ENCODE results near the gene STAMBPL1. TPM values are rescaled to one million over a fixed set of nuclear protein-coding genes. Genes with fewer than 3 reads are reported as not detected.

The STAMBPL1 gene
- total RNA-seq, 1 donor from 2014 or later = 37.5 TPM

DNA sequence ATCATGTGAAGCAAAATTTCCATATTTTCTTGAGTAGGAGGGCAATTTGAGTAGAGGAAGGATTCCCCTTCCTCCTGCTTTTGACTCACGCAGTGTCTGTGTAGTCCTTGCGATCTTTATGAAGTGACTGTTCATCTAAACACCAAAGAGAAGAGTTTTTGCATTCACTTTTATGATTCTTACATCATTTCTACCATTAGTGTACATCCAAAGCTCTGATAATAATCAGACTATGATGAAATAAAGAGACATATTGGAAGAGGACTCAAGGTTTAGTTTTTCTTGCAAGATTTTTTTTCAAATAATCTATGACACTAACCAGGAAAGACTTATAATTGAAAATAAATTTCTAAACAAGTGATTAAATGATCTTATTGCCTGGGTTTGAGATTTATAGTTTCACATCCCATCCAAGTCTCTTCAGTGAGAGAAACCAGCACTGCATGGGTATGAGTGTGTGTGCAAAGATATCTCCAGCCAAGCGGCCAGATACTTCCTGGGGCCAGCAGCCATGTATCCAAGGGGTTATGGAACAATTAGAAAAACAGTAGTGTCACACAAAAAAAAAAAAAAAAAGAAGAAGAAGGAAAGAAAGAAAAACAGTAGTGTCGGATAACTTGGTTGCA lies 74.5 kb downstream of the STAMBPL1 start:
- H3K36me3 Mint-ChIP-seq (ENCODE audit: low read depth) = no peaks in the 10 kb centered on the region
- no peak overlapping the region for H3K27ac Mint-ChIP-seq
- DNase-seq (ENCODE audit: low spot score) = no peak
- no peaks in the 10 kb centered on the region for H3K9me3 Mint-ChIP-seq
- no peak overlapping the region for H3K4me3 Mint-ChIP-seq
- peaks cover 3% of the 10 kb centered on the region for H3K27me3 Mint-ChIP-seq (ENCODE audit: insufficient read depth)
- intact Hi-C loops (cut with micrococcal nuclease) = no loop called here
- H3K4me1 Mint-ChIP-seq (ENCODE audit: low read depth) = no peaks in the 10 kb centered on the region

GRCh38 chr10:88957381-88957780 lies 77.3 kb downstream of the STAMBPL1 start:
- Mint-ChIP-seq H3K9me3 (no peaks in the 10 kb centered on the region), H3K27me3 (ENCODE audit: insufficient read depth) (peaks cover 12% of the 10 kb centered on the region), H3K27ac (no peak overlapping the region), H3K4me3 (no peak overlapping the region), H3K36me3 (ENCODE audit: low read depth) (no peaks in the 10 kb centered on the region), H3K4me1 (ENCODE audit: low read depth) (peaks cover 19% of the 10 kb centered on the region)
- intact Hi-C loops (cut with micrococcal nuclease) = no loop called here
- no peak for DNase-seq (ENCODE audit: low spot score)

- Mint-ChIP-seq H3K27me3 (ENCODE audit: insufficient read depth) (peaks cover 12% of the 10 kb centered on the region), H3K27ac (no peak overlapping the region), H3K36me3 (ENCODE audit: low read depth) (no peaks in the 10 kb centered on the region), H3K4me1 (ENCODE audit: low read depth) (peaks cover 24% of the 10 kb centered on the region), H3K9me3 (no peaks in the 10 kb centered on the region), H3K4me3 (no peak overlapping the region)
- intact Hi-C loops (cut with micrococcal nuclease) = no loop called here
- DNase-seq (ENCODE audit: low spot score) = no peak
Observed at GRCh38 chr10:88958721-88959120, 78.7 kb downstream of the STAMBPL1 start.

DNA sequence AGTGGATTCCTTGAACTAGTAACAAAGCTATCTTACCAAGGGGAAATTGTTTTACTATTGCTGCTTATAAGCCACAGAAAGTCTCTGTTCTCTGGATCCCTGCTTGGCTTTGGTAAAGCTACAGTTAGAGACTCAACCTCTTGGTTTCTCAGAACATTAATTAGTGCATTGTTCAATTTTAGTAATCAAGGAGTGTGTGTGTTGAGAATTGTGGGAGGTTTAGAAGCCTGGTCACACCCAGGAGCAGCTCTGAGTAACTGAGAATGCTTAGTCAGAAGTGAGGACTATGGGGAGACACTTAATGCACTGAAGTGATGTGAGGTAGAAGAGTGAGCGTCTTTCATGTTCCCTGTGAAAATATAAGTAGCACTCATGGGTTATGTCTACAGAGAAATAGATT lies 80.8 kb downstream of the STAMBPL1 start:
- H3K36me3 Mint-ChIP-seq (ENCODE audit: low read depth) = no peaks in the 10 kb centered on the region
- DNase-seq (ENCODE audit: low spot score) = no peak
- no peak overlapping the region for H3K27ac Mint-ChIP-seq
- H3K4me1 Mint-ChIP-seq (ENCODE audit: low read depth) = peaks cover 24% of the 10 kb centered on the region
- no peak overlapping the region for H3K4me3 Mint-ChIP-seq
- H3K27me3 Mint-ChIP-seq (ENCODE audit: insufficient read depth) = peaks cover 13% of the 10 kb centered on the region
- no peaks in the 10 kb centered on the region for H3K9me3 Mint-ChIP-seq
- intact Hi-C loops (cut with micrococcal nuclease) = loop anchor here (2.0 kb wide), 1 partner anchor 30 kb away; the partner anchor contains the start of gene FAS

- intact Hi-C loops (cut with micrococcal nuclease) = loop anchor here (2.0 kb wide), 1 partner anchor 30 kb away; the partner anchor contains the start of gene FAS
- H3K9me3 Mint-ChIP-seq = no peaks in the 10 kb centered on the region
- H3K27ac Mint-ChIP-seq = no peak overlapping the region
- DNase-seq (ENCODE audit: low spot score) = no peak
- no peak overlapping the region for H3K4me3 Mint-ChIP-seq
- no peaks in the 10 kb centered on the region for H3K36me3 Mint-ChIP-seq (ENCODE audit: low read depth)
- H3K4me1 Mint-ChIP-seq (ENCODE audit: low read depth) = peaks cover 24% of the 10 kb centered on the region
- peaks cover 13% of the 10 kb centered on the region for H3K27me3 Mint-ChIP-seq (ENCODE audit: insufficient read depth)
Observed at GRCh38 chr10:88961266-88961665, 81.2 kb downstream of the STAMBPL1 start.

- intact Hi-C loops (cut with micrococcal nuclease) = no loop called here
- Mint-ChIP-seq H3K27me3 (ENCODE audit: insufficient read depth) (peaks cover 13% of the 10 kb centered on the region), H3K9me3 (no peaks in the 10 kb centered on the region), H3K36me3 (ENCODE audit: low read depth) (no peaks in the 10 kb centered on the region), H3K4me1 (ENCODE audit: low read depth) (peaks cover 24% of the 10 kb centered on the region), H3K4me3 (no peak overlapping the region), H3K27ac (no peak overlapping the region)
- DNase-seq (ENCODE audit: low spot score) = no peak
Observed at GRCh38 chr10:88962336-88962735, 82.3 kb downstream of the STAMBPL1 start.

DNA sequence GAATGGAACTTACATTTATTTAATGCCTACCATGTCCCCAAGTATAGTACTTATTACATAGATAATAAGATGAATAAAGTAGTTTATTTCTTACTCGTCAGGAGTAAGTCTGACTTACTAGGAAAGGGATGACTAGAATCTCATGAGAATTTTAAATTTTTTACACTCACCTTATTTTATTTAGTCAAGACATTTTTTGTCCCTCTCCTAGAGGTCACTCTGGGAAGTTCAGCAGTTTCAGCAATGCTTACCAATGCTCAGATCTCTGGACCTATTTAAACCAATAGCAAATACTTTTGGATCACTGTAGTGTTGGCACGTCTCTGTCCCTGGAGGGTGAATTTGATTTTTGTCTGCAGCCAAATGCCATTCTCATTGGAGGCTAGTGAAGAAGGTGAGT lies 83.3 kb downstream of the STAMBPL1 start:
- Mint-ChIP-seq H3K4me1 (ENCODE audit: low read depth) (peaks cover 24% of the 10 kb centered on the region), H3K4me3 (no peak overlapping the region), H3K36me3 (ENCODE audit: low read depth) (no peaks in the 10 kb centered on the region), H3K9me3 (no peaks in the 10 kb centered on the region), H3K27me3 (ENCODE audit: insufficient read depth) (peaks cover 13% of the 10 kb centered on the region), H3K27ac (no peak overlapping the region)
- DNase-seq (ENCODE audit: low spot score) = no peak
- intact Hi-C loops (cut with micrococcal nuclease) = no loop called here

DNA sequence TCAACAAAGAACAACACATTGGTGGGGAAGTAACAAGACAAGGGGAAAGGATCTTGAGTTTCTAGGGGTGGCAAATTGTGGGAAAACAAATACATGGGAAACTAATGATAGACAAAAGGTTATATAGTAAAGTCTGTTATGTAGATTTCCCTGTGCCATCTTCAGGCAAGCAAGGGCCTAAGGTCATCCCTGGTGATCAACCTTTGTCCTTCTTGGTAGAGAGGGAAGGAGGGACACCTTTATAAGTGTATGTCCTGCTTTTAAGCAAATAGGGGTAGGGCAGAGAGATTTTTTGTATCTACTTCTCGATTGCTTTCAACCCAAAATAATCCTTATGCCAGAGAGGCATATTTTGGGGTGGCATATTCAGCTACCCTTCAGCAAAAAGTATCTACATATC lies 84.3 kb downstream of the STAMBPL1 start:
- no peak overlapping the region for H3K27ac Mint-ChIP-seq
- no peak for DNase-seq (ENCODE audit: low spot score)

GRCh38 chr10:88964869-88965415 lies 84.9 kb downstream of the STAMBPL1 start:
- no peak for DNase-seq (ENCODE audit: low spot score)
- Mint-ChIP-seq H3K27me3 (ENCODE audit: insufficient read depth) (peaks cover 12% of the 10 kb centered on the region), H3K36me3 (ENCODE audit: low read depth) (no peaks in the 10 kb centered on the region), H3K4me3 (no peak overlapping the region), H3K9me3 (no peaks in the 10 kb centered on the region), H3K4me1 (ENCODE audit: low read depth) (peaks cover 24% of the 10 kb centered on the region), H3K27ac (no peak overlapping the region)
- intact Hi-C loops (cut with micrococcal nuclease) = no loop called here

More for the DNA sequence above, 84.3 kb downstream of the STAMBPL1 start:
- H3K9me3 Mint-ChIP-seq = no peaks in the 10 kb centered on the region
- peaks cover 13% of the 10 kb centered on the region for H3K27me3 Mint-ChIP-seq (ENCODE audit: insufficient read depth)
- H3K36me3 Mint-ChIP-seq (ENCODE audit: low read depth) = no peaks in the 10 kb centered on the region
- intact Hi-C loops (cut with micrococcal nuclease) = no loop called here
- H3K4me3 Mint-ChIP-seq = no peak overlapping the region
- peaks cover 24% of the 10 kb centered on the region for H3K4me1 Mint-ChIP-seq (ENCODE audit: low read depth)

- Mint-ChIP-seq H3K4me3 (no peak overlapping the region), H3K27ac (no peak overlapping the region), H3K9me3 (no peaks in the 10 kb centered on the region)
Observed at GRCh38 chr10:88966797-88967196, 86.8 kb downstream of the STAMBPL1 start.

DNA sequence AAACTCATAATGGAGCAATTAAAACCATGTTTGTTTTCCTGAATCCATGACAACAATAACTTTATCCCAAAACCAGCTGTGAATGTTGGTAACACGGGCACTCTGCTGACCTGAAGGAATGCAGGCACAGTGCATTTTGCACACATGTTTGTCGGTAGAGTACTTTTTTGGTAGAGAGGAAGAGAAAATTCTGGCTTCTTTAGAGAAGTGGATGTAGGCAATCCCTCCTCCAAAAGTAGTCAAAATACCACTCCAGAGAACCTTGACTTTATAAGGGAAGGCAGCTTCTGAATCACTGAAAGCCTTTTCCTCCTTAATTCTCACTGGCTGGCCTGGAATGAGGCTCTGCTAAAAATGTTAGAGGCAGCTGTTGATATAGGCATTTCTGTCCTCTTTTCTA lies 88.3 kb downstream of the STAMBPL1 start:
- intact Hi-C loops (cut with micrococcal nuclease) = no loop called here
- H3K36me3 Mint-ChIP-seq (ENCODE audit: low read depth) = no peaks in the 10 kb centered on the region
- H3K27ac Mint-ChIP-seq = no peak overlapping the region
- H3K4me3 Mint-ChIP-seq = no peak overlapping the region
- DNase-seq (ENCODE audit: low spot score) = no peak
- H3K4me1 Mint-ChIP-seq (ENCODE audit: low read depth) = no peaks in the 10 kb centered on the region
- peaks cover 9% of the 10 kb centered on the region for H3K27me3 Mint-ChIP-seq (ENCODE audit: insufficient read depth)
- H3K9me3 Mint-ChIP-seq = no peaks in the 10 kb centered on the region

More at GRCh38 chr10:88966797-88967196, 86.8 kb downstream of the STAMBPL1 start:
- Mint-ChIP-seq H3K4me1 (ENCODE audit: low read depth) (peaks cover 11% of the 10 kb centered on the region), H3K27me3 (ENCODE audit: insufficient read depth) (peaks cover 8% of the 10 kb centered on the region), H3K36me3 (ENCODE audit: low read depth) (no peaks in the 10 kb centered on the region)
- intact Hi-C loops (cut with micrococcal nuclease) = no loop called here
- DNase-seq (ENCODE audit: low spot score) = no peak

DNA sequence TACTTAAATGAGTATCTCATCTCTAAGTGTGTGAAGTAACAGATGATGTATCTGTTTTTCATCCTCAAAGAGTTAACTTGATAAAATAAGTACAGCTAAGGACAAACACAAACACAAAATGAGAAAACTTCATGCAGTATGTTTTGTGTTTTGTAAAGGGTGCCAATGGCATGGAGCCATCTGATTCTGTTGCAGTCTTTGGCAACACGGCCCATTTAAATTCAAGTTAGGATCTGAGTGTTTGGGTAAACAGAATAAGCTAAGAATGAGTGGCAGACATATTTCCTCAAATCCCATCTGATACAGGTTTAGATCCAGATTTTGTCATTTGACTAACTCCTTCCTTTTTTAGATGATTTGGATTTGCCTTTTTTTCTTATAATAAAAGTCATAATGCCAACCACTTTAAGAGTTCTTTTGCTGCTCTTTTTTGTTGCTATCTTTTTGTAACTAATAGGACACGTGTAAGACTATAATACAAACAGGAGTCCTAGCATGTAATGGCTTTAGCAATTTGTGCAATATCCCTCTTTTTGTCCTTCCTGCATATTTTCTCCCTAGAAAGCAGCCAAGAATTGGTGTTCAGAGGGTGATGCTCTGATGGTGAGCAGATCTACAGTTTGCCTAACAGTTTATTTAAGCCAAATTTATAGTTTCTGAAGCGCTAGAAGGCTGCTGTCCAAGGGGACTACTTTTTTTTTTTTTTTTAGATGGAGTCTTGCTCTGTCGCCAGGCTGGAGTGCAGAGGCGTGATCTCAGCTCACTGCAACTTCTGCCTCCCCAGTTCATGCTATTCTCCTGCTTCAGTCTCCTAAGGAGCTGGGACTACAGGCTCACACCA lies 91.4 kb downstream of the STAMBPL1 start:
- Mint-ChIP-seq H3K36me3 (ENCODE audit: low read depth) (no peaks in the 10 kb centered on the region), H3K27ac (no peak overlapping the region), H3K9me3 (no peaks in the 10 kb centered on the region), H3K4me1 (ENCODE audit: low read depth) (peaks cover 16% of the 10 kb centered on the region), H3K4me3 (no peak overlapping the region), H3K27me3 (ENCODE audit: insufficient read depth) (peaks cover 5% of the 10 kb centered on the region)
- intact Hi-C loops (cut with micrococcal nuclease) = no loop called here
- no peak for DNase-seq (ENCODE audit: low spot score)
